BJ (cell line): ENCODE measurements around the gene USPL1. TPM values are rescaled to one million over a fixed set of nuclear protein-coding genes. Genes with fewer than 3 reads are reported as not detected.
"Not testable (repeated sequence)": the region's sequence is repeated elsewhere in the genome, so short reads cannot be mapped to it uniquely, and the experiment has no call there.

Experiments
- CTCF ChIA-PET: fragments of 350-600 bp; formaldehyde crosslinking; extraction: SDS; loops from one replicate; lab custom pipeline; 2021; ENCODE audit warnings: antibody characterized with exemption, inconsistent platforms; lab: Yijun Ruan, JAX
- POLR2A ChIA-PET: fragments of 300-600 bp; sonication (Branson Sonifier 250); formaldehyde crosslinking; extraction: SDS; loops from one replicate; lab custom pipeline; 2021; ENCODE audit warnings: antibody characterized with exemption; lab: Charles Lee
- DNase-seq: peaks from one replicate; pipeline ENCODE4 v3.0.0-alpha.2; 2011; ENCODE audit warnings: low read depth
- H3K27me3 ChIP-seq: 2 replicates; pipeline ENCODE4 v1.6.0; 2011; ENCODE audit warnings: low read length; ENCODE audit not compliant: control insufficient read depth, insufficient read depth
- H3K36me3 ChIP-seq: 2 replicates; pipeline ENCODE4 v1.5.1; 2011; ENCODE audit warnings: low read length; ENCODE audit not compliant: control insufficient read depth, insufficient read depth
- H3K4me3 ChIP-seq: 2 replicates; pipeline ENCODE4 v1.5.1; 2011; ENCODE audit warnings: low read depth, mild to moderate bottlenecking, control low read depth, low read length
- polyA plus RNA-seq: library from polyadenylated mRNA; depleted of rRNA; stranded (reverse); fragments of >200 nt; gene quantifications from 2 replicates; pipeline ENCODE4 v1.2.3, GENCODE V29; 2011
- TF ChIP-seq, protein P1 (sequence below): IDR thresholded peaks from 2 replicates; pipeline ENCODE4 v1.5.1; 2011; ENCODE audit warnings: low read depth, mild to moderate bottlenecking, control low read depth, inconsistent platforms, low read length, moderate library complexity; ENCODE audit not compliant: insufficient read depth

USPL1 gene
- polyA plus RNA-seq, 1 experiment = 7.5 TPM

DNA sequence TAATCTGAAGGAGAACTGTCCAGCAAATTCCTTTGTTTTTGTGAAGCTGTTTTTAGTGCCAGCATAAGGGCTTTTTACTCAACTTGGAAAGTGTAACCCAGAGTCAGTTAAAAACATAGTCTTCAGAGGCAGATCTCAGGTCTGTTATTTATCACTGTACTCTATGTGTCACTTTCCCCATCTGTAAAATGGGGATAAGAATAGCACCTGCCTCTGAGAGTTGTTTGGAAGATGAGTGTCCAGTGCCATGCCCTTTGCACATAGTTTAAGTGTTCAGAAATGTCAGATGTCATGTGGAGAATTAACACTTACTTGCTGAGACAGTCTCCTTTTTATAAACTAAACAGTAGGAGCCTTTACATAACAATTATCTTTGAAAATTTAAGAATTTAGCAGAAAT lies 27.9 kb downstream of the USPL1 start:
- peaks cover 4% of the 10 kb centered on the region for H3K36me3 ChIP-seq
- ChIA-PET CTCF (interaction anchor here (0.8 to 1.3 kb wide), 2 partner anchors 93 to 399 kb away, joined by 3 read pairs; no protein-coding TSS in a partner anchor), POLR2A (interaction anchor here (0.6 kb wide), 1 partner anchor 159 kb away, joined by 5 read pairs; no protein-coding TSS in a partner anchor)
- TF ChIP-seq, protein P1, sequence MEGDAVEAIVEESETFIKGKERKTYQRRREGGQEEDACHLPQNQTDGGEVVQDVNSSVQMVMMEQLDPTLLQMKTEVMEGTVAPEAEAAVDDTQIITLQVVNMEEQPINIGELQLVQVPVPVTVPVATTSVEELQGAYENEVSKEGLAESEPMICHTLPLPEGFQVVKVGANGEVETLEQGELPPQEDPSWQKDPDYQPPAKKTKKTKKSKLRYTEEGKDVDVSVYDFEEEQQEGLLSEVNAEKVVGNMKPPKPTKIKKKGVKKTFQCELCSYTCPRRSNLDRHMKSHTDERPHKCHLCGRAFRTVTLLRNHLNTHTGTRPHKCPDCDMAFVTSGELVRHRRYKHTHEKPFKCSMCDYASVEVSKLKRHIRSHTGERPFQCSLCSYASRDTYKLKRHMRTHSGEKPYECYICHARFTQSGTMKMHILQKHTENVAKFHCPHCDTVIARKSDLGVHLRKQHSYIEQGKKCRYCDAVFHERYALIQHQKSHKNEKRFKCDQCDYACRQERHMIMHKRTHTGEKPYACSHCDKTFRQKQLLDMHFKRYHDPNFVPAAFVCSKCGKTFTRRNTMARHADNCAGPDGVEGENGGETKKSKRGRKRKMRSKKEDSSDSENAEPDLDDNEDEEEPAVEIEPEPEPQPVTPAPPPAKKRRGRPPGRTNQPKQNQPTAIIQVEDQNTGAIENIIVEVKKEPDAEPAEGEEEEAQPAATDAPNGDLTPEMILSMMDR = no peak
- no peak for DNase-seq
- no peak overlapping the region for H3K4me3 ChIP-seq
- no peaks in the 10 kb centered on the region for H3K27me3 ChIP-seq

DNA sequence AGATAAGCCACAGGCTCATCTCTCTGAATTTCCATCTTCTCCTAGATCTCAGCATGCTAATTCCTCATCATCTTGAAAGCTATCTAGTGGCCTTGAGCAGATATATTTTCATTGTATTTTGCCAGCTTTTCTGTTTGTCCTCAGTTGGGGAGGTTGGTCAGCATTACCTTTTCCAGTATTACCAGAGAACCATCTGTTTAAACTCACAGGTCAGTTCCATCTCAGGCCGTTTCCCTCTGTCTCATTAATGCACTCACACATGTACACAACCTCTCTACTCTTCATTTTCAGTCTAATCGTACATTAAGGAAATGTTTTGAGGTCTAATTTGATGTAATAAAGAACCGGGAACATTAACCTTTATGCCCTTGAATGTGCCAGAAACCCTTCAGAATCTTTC lies 29.7 kb downstream of the USPL1 start:
- CTCF ChIA-PET = no interaction called here
- no peak overlapping the region for H3K4me3 ChIP-seq
- TF ChIP-seq, protein P1 = no peak
- H3K27me3 ChIP-seq = no peaks in the 10 kb centered on the region
- peaks cover 4% of the 10 kb centered on the region for H3K36me3 ChIP-seq
- DNase-seq = no peak
- POLR2A ChIA-PET = interaction anchor here (0.6 kb wide), 1 partner anchor 341 kb away, joined by 3 read pairs; no protein-coding TSS in a partner anchor

DNA sequence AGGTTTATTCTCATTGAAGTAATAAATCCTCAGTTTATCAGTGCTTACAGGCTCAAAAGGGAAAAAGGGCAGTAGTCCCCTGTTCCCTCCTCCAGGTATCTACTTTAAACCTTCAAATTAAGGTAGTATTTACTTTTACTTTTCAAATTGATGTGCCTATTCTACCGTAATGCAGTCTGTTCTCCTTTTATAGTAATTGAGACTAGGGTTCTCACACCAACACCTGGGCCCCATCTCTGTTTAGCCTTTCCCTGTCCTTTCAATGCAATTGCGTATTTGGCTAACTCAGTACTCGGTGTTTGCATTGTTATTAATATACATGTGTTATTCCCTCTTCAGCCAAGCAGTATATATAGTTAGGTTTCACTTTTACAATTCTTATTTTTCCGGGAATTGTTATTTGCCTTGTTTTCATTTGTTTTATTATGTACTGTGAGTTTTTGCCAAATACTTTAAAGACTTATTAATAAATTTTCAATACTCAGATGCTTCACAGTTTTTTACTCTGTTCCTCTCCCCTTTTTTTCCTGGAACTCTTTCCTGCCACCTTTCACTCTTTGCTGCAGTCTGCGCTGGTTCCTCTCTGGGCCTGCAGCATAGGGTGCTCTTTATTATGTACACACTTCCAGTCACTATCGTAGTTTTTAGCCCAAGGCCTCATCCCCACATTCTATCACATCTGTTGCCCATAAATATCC lies 30.3 kb downstream of the USPL1 start:
- H3K4me3 ChIP-seq = no peak overlapping the region
- no peaks in the 10 kb centered on the region for H3K27me3 ChIP-seq
- CTCF ChIA-PET = no interaction called here
- H3K36me3 ChIP-seq = peaks cover 4% of the 10 kb centered on the region
- no peak for DNase-seq
- TF ChIP-seq, protein P1 = no peak
- POLR2A ChIA-PET = interaction anchor here (0.6 kb wide), 1 partner anchor 341 kb away, joined by 3 read pairs; no protein-coding TSS in a partner anchor

DNA sequence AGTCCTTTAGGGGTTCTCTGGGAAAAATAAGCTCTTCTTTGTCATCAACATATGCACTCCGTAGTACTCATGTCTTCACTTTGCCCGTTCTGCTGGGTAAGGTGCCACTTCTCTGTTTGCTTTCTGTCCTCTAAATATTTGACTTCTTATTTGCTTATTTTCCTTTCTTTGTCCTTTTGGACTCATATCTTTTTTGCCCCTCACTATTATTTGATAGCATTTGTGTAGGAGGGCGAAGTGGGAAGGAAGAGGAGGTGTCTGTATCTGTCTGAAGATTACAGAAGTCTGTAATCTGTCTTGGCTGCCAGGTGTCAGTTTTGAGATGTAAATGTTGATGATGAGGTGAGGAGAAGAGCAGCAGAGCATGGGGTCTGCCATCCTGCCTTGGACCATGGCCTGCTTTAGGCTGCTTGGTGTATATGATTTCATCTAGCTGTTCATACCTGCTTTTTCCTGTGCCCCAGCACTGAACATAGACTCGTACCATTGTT lies 30.8 kb downstream of the USPL1 start:
- Histone ChIP-seq H3K27me3 (no peaks in the 10 kb centered on the region), H3K36me3 (peaks cover 3% of the 10 kb centered on the region)

DNA sequence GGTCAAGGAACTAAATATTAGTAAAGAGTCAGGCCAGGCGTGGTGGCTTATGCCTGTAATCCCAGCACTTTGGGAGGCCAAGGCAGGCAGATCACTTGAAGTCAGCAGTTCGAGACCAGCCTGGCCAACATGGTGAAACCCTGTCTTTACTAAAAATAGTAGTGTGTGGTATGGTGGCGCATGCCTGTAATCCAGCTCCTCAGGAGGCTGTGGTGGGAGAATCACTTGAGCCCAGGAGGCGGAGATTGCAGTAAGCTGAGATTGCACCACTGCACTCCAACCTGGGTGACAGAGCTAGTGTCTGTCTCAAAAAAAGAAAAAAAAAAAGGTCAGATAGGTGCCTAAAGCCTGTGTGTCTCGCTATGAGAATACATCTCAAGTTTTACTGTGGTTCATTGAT lies 33.9 kb downstream of the USPL1 start:
- H3K4me3 ChIP-seq, DNase-seq, H3K27me3 ChIP-seq, POLR2A ChIA-PET, H3K36me3 ChIP-seq, CTCF ChIA-PET: not testable (repeated sequence)

More for the DNA sequence above, 30.8 kb downstream of the USPL1 start:
- TF ChIP-seq, protein P1 = no peak
- H3K4me3 ChIP-seq = no peak overlapping the region
- POLR2A ChIA-PET = no interaction called here
- CTCF ChIA-PET = no interaction called here
- no peak for DNase-seq
